H9 (cell line): ENCODE results near the gene MED28. TPM values are rescaled to one million over a fixed set of nuclear protein-coding genes. Genes with fewer than 3 reads are reported as not detected.

ENCODE experiments used
- DNase-seq: peaks from one replicate; pipeline ENCODE4 v3.0.0-alpha.2; 2017
- H2AFZ ChIP-seq: one replicate; pipeline ENCODE4 v1.6.1; 2013; ENCODE audit warnings: mild to moderate bottlenecking, low read length, control low read depth, moderate library complexity
- H2AK5ac ChIP-seq: 2 replicates; pipeline ENCODE4 v1.6.1; 2013; ENCODE audit warnings: low read length, control low read depth, mixed read lengths; ENCODE audit not compliant: insufficient read length
- H2BK120ac ChIP-seq: one replicate; pipeline ENCODE4 v1.6.1; 2013; ENCODE audit warnings: low read depth, mild to moderate bottlenecking, low read length, control low read depth, inconsistent platforms; ENCODE audit not compliant: poor library complexity, severe bottlenecking
- H2BK12ac ChIP-seq: 2 replicates; pipeline ENCODE4 v1.6.1; 2013; ENCODE audit warnings: low read length, control low read depth, mixed read lengths, low read depth; ENCODE audit not compliant: insufficient read length
- H2BK15ac ChIP-seq: 2 replicates; pipeline ENCODE4 v1.6.1; 2013; ENCODE audit warnings: low read depth, low read length, control low read depth
- H2BK20ac ChIP-seq: one replicate; pipeline ENCODE4 v1.6.1; 2013; ENCODE audit warnings: low read depth, mild to moderate bottlenecking, low read length, control low read depth, inconsistent platforms; ENCODE audit not compliant: poor library complexity, severe bottlenecking
- H2BK5ac ChIP-seq: 2 replicates; pipeline ENCODE4 v1.6.1; 2013; ENCODE audit warnings: low read length, control low read depth, mixed read lengths; ENCODE audit not compliant: insufficient read length
- H3K14ac ChIP-seq: 2 replicates; pipeline ENCODE4 v1.6.1; 2013; ENCODE audit warnings: low read length, control low read depth; ENCODE audit not compliant: insufficient read depth
- H3K18ac ChIP-seq: 2 replicates; pipeline ENCODE4 v1.6.1; 2013; ENCODE audit warnings: low read depth, mild to moderate bottlenecking, mixed read lengths, low read length, control low read depth; ENCODE audit not compliant: insufficient read length
- H3K23ac ChIP-seq: 2 replicates; pipeline ENCODE4 v1.6.1; 2013; ENCODE audit warnings: low read length, control low read depth, mixed read lengths, low read depth; ENCODE audit not compliant: insufficient read length
- H3K23me2 ChIP-seq: 2 replicates; pipeline ENCODE4 v1.6.1; 2013; ENCODE audit warnings: low read depth, mild to moderate bottlenecking, mixed read lengths, low read length, control low read depth; ENCODE audit not compliant: insufficient read length, poor library complexity, severe bottlenecking
- H3K27ac ChIP-seq: 2 replicates; pipeline ENCODE4 v1.5.1; 2013; ENCODE audit warnings: low read length, control low read depth, mixed read lengths, low read depth; ENCODE audit not compliant: insufficient read length
- H3K27me3 ChIP-seq: 2 replicates; pipeline ENCODE4 v1.6.1; 2013; ENCODE audit warnings: low read length, control low read depth, inconsistent platforms; ENCODE audit not compliant: insufficient read depth
- H3K4ac ChIP-seq: 2 replicates; pipeline ENCODE4 v1.6.1; 2013; ENCODE audit warnings: low read depth, mild to moderate bottlenecking, control low read depth, inconsistent platforms, low read length, moderate library complexity
- H3K4me1 ChIP-seq: 2 replicates; pipeline ENCODE4 v1.6.1; 2013; ENCODE audit warnings: low read length, control low read depth, inconsistent platforms; ENCODE audit not compliant: insufficient read depth
- H3K4me2 ChIP-seq: 2 replicates; pipeline ENCODE4 v1.6.1; 2013; ENCODE audit warnings: low read length, control low read depth, mixed read lengths; ENCODE audit not compliant: insufficient read length, insufficient read depth
- H3K56ac ChIP-seq: 2 replicates; pipeline ENCODE4 v1.6.1; 2013; ENCODE audit warnings: low read depth, mild to moderate bottlenecking, mixed read lengths, low read length, control low read depth; ENCODE audit not compliant: insufficient read length
- H3K79me1 ChIP-seq: 2 replicates; pipeline ENCODE4 v1.6.1; 2013; ENCODE audit warnings: low read depth, mild to moderate bottlenecking, moderate library complexity, low read length, control low read depth, inconsistent platforms; ENCODE audit not compliant: insufficient read depth, poor library complexity, severe bottlenecking
- H3K79me2 ChIP-seq: 2 replicates; pipeline ENCODE4 v1.6.1; 2013; ENCODE audit warnings: low read length, control low read depth, inconsistent platforms; ENCODE audit not compliant: insufficient read depth
- H3K9ac ChIP-seq: 2 replicates; pipeline ENCODE4 v1.6.1; 2013; ENCODE audit warnings: low read length, control low read depth, mixed read lengths; ENCODE audit not compliant: insufficient read length; ENCODE audit errors: extremely low read depth
- H3K9me3 ChIP-seq: one replicate; pipeline ENCODE4 v1.6.1; 2013; ENCODE audit warnings: low read depth, low read length, inconsistent platforms; ENCODE audit not compliant: control insufficient read depth
- H3T11ph ChIP-seq: one replicate; pipeline ENCODE4 v1.6.1; 2013; ENCODE audit warnings: mild to moderate bottlenecking, low read length, control low read depth, inconsistent platforms
- H4K20me1 ChIP-seq: one replicate; pipeline ENCODE4 v1.6.1; 2013; ENCODE audit not compliant: control insufficient read depth, insufficient read length, insufficient read depth
- H4K5ac ChIP-seq: 2 replicates; pipeline ENCODE4 v1.6.1; 2013; ENCODE audit warnings: low read depth, mild to moderate bottlenecking, mixed read lengths, low read length, control low read depth; ENCODE audit not compliant: insufficient read length
- H4K8ac ChIP-seq: replicated peaks from 2 replicates; pipeline ENCODE4 v1.6.1; 2013; ENCODE audit warnings: low read length, control low read depth, mixed read lengths, low read depth; ENCODE audit not compliant: insufficient read length
- H4K91ac ChIP-seq: 2 replicates; pipeline ENCODE4 v1.6.1; 2013; ENCODE audit warnings: low read depth, mild to moderate bottlenecking, moderate library complexity, mixed read lengths, low read length, control low read depth; ENCODE audit not compliant: insufficient read length
- H3K27ac Mint-ChIP-seq, 3 experiments: 2 replicates in 2 of 3; 3 replicates in 1 of 3; pipeline ENCODE4 v1.8.0; 2020 to 2021; ENCODE audit warnings: mixed read lengths in 3 of 3, mild to moderate bottlenecking in 1 of 3, moderate library complexity in 1 of 3
- H3K27me3 Mint-ChIP-seq: 2 replicates; pipeline ENCODE4 v1.8.0; 2021; ENCODE audit warnings: low read depth, mild to moderate bottlenecking, moderate library complexity, mixed read lengths
- H3K36me3 Mint-ChIP-seq, 3 experiments: 2 replicates in 2 of 3; 3 replicates in 1 of 3; pipeline ENCODE4 v1.8.0; 2020 to 2021; ENCODE audit warnings: low read depth in 3 of 3, mixed read lengths in 3 of 3; ENCODE audit not compliant: insufficient read depth in 1 of 3
- H3K4me1 Mint-ChIP-seq, 2 experiments: 2 replicates each; pipeline ENCODE4 v1.8.0; 2020; ENCODE audit warnings: mixed read lengths in 2 of 2
- H3K4me3 Mint-ChIP-seq, 2 experiments: 2 replicates in 1 of 2; 3 replicates in 1 of 2; pipeline ENCODE4 v1.8.0; 2020 to 2021; ENCODE audit warnings: mild to moderate bottlenecking in 2 of 2, mixed read lengths in 2 of 2, moderate library complexity in 1 of 2
- H3K9me3 Mint-ChIP-seq, 2 experiments: 2 replicates in 1 of 2; 3 replicates in 1 of 2; pipeline ENCODE4 v1.8.0; 2020; ENCODE audit warnings: mild to moderate bottlenecking in 2 of 2, mixed read lengths in 2 of 2, moderate library complexity in 1 of 2
- CTCF ChIP-seq: fragments of 200-600 bp; sonication (generic); conservative IDR thresholded peaks from 3 replicates; pipeline ENCODE4 v1.8.0; 2021; ENCODE audit warnings: antibody characterized with exemption, mild to moderate bottlenecking
- WGBS: extraction: QIAGEN DNeasy Blood & Tissue Kit; methylation state at CpG from one replicate; pipeline ENCODE4 v1.1.7; 2013; ENCODE audit warnings: missing lambda C conversion rate, low lambda C conversion rate, mixed read lengths; ENCODE audit not compliant: insufficient read length; ENCODE audit errors: extremely low coverage; 5-methylcytosine and 5-hydroxymethylcytosine counted together
- total RNA-seq: library from RNA; stranded (reverse); gene quantifications from 2 replicates; pipeline ENCODE4 v1.2.1, GENCODE V29; 2021

MED28 gene
- total RNA-seq, 1 experiment from 2014 or later, result 90.4 TPM

GRCh38 chr4:17583276-17583675 is 31.2 kb upstream of the MED28 start:
- no peak overlapping the region for H4K8ac ChIP-seq
- no peaks in the 10 kb centered on the region for H3K79me1 ChIP-seq
- no peak overlapping the region for H2AK5ac ChIP-seq
- Mint-ChIP-seq H3K9me3 (no peaks in the 10 kb centered on the region), H3K27me3 (no peaks in the 10 kb centered on the region), H3K27ac (peak overlapping the region in 2 of 3 experiments; percentile 67 to 81; a peak in 3 of 7 replicates), H3K4me1 (peaks cover 22 to 24% of the 10 kb centered on the region in 2 experiments), H3K36me3 (peaks cover 31 to 79% (median 61%) of the 10 kb centered on the region in 3 experiments), H3K4me3 (no peak overlapping the region)
- no peak for DNase-seq
- H3K27me3 ChIP-seq, result no peaks in the 10 kb centered on the region
- no peak overlapping the region for H3K4ac ChIP-seq
- H2BK20ac ChIP-seq, result no peak overlapping the region
- H3K4me2 ChIP-seq, result no peak overlapping the region
- H3K4me1 ChIP-seq, result no peaks in the 10 kb centered on the region; the same call in 1 of the 2 replicates
- H3T11ph ChIP-seq, result no peak overlapping the region
- no peak overlapping the region for H3K14ac ChIP-seq
- H4K91ac ChIP-seq, result no peak overlapping the region
- H4K5ac ChIP-seq, result no peak overlapping the region
- no peak overlapping the region for H3K9ac ChIP-seq
- no peak for TF ChIP-seq CTCF
- no peaks in the 10 kb centered on the region for H3K23me2 ChIP-seq
- no peak overlapping the region for H2BK120ac ChIP-seq
- H3K79me2 ChIP-seq, result no peaks in the 10 kb centered on the region
- no peak overlapping the region for H3K56ac ChIP-seq
- H3K9me3 ChIP-seq, result no peaks in the 10 kb centered on the region
- no peak overlapping the region for H3K27ac ChIP-seq
- no peak overlapping the region for H2BK15ac ChIP-seq
- H3K18ac ChIP-seq, result no peak overlapping the region
- no peaks in the 10 kb centered on the region for H4K20me1 ChIP-seq
- no CpG with 5 or more reads among the region's 9 CpGs for WGBS
- H2BK12ac ChIP-seq, result no peak overlapping the region
- no peak overlapping the region for H2BK5ac ChIP-seq
- no peak overlapping the region for H2AFZ ChIP-seq
- H3K23ac ChIP-seq, result no peak overlapping the region
